ENCODE measurements around the gene ADGRB2.

Gene ADGRB2, protein sequence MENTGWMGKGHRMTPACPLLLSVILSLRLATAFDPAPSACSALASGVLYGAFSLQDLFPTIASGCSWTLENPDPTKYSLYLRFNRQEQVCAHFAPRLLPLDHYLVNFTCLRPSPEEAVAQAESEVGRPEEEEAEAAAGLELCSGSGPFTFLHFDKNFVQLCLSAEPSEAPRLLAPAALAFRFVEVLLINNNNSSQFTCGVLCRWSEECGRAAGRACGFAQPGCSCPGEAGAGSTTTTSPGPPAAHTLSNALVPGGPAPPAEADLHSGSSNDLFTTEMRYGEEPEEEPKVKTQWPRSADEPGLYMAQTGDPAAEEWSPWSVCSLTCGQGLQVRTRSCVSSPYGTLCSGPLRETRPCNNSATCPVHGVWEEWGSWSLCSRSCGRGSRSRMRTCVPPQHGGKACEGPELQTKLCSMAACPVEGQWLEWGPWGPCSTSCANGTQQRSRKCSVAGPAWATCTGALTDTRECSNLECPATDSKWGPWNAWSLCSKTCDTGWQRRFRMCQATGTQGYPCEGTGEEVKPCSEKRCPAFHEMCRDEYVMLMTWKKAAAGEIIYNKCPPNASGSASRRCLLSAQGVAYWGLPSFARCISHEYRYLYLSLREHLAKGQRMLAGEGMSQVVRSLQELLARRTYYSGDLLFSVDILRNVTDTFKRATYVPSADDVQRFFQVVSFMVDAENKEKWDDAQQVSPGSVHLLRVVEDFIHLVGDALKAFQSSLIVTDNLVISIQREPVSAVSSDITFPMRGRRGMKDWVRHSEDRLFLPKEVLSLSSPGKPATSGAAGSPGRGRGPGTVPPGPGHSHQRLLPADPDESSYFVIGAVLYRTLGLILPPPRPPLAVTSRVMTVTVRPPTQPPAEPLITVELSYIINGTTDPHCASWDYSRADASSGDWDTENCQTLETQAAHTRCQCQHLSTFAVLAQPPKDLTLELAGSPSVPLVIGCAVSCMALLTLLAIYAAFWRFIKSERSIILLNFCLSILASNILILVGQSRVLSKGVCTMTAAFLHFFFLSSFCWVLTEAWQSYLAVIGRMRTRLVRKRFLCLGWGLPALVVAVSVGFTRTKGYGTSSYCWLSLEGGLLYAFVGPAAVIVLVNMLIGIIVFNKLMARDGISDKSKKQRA (N-terminal part only)
- total RNA-seq, result 1.3 to 2.6 (median 2.2) reads per million in 4 donors

DNA sequence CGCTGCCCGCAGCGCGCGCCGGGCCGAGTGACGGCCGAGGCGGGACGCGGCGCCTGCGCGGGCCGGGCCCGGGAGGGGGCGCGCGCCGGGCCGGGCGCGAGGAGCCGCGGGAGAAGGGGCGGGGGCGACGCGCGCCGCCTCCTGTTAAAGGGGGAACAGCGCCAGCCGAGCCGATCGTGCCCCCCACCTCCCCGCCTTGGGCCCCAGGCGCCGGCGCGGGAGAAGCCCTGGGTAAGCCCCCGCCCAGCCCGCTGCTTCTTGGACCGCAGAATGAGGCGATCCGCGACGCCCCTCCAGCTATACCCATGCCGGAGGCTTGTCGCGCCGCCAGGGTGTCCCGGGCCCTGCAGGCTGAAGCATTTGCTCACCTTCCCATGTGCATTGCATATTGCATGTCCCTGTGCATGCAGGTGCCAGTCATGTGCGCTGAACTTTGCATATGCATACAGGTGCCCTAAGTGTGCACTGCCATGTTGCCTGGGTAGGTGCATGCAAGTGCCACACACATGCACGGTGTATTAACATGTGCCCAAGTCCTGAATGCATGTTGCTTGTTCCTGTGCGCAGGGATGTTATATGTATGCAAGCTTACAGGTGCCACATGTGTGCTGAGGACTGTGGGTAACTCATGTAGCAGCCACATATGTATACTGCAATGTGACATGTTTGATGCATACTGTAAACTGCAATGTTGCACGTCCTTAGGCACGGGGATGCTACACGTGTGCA lies at the start of gene ADGRB2:
TSS of gene ADGRB2 (minus strand) at position 29 of the 729 bp plus-strand sequence. CDS start 7,119 bp downstream, outside the sequence.
- DNase-seq, result peak in 1 of 5 donors; percentile 32

GRCh38 chr1:31812158-31812829 lies 48.2 kb upstream of the ADGRB2 start:
- no peak for DNase-seq

DNA sequence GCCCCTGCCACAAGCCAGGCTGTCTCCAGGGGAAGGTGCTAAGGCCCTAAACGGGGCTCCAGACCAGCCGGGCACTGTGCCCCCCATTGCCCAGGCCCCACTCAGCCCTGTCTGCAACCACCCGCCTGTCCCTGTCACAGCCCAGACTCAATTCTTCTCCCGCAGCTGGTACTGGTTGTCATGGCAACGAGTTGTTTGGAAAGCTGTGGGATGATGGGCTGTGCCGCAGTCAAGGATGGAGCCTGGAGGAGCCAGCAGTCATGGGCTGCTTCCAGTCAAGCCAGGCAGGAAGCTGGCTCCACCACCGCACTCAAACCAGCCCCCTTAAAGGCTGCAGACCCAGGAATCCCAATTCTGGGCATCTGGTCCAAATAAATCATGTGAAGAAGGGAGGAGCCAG lies 47.5 kb upstream of the ADGRB2 start:
- DNase-seq, result no peak

- no peak for DNase-seq
These were observed 45.6 kb upstream of the ADGRB2 start for GRCh38 chr1:31809698-31810097.

DNA sequence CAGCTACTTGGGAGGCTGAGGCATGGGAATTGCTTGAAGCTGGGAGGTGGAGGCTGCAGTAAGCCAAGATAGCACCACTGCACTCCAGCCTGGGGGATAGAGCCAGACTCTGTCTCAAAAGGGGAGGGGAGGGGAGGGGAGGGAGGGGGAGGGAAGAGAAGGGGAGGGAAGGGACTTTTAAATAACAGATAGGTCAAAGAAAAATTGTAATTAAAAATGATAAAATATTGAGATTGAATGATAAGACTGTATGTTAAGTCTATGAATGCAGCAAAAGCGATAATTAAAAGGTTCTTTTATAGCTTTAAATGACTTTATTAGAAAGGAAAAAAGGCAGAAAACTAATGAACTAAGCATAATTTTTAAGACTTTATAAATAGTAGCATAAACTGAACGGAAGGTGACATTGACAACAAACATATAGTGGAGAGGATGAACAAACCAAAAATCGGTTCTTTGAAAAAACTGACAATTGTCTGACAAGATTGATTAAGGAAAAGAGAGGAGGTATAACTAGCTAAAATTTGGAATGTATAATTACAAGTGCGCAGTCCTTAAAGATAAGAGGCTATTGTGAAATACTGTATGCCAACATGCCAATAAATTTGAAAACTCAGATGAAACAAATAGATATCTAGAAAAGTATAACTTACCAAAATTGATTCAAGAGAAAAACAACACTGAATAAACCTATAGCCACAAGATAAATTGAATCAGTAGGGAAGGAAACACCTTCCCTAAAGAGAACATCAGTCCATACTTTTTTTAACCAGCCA lies 43.3 kb upstream of the ADGRB2 start:
- DNase-seq, result no peak

- DNase-seq, result no peak
These were observed 41.2 kb upstream of the ADGRB2 start for GRCh38 chr1:31805318-31805717.

- no peak for DNase-seq
These were observed 40.0 kb upstream of the ADGRB2 start for GRCh38 chr1:31804098-31804497.

GRCh38 chr1:31803610-31804009 lies 39.5 kb upstream of the ADGRB2 start:
- no peak for DNase-seq

GRCh38 chr1:31802190-31803150 lies 38.3 kb upstream of the ADGRB2 start:
- no peak for DNase-seq

DNA sequence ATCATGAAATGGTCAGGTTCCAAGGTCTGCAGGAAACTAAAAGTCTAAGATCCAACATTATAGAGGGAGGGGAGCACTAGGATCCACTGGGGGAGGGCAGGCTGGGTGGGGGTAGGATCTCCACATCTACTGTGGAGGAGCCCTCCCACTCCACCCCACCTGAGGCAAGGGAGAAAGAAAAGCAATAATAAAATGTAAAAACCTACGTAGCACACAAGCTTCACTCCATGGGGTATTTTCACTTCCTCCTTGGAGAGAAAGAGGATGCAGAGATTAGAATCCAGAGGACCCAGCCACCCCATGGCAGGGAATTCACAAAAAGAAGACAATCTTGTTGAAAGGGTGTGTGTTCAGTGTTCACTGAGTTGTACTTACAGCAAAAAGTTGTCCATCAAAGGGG lies 37.3 kb upstream of the ADGRB2 start:
- DNase-seq, result no peak

GRCh38 chr1:31800674-31800967 lies 36.5 kb upstream of the ADGRB2 start:
- no peak for DNase-seq

- no peak for DNase-seq
These were observed 35.9 kb upstream of the ADGRB2 start for GRCh38 chr1:31799895-31800673.

DNA sequence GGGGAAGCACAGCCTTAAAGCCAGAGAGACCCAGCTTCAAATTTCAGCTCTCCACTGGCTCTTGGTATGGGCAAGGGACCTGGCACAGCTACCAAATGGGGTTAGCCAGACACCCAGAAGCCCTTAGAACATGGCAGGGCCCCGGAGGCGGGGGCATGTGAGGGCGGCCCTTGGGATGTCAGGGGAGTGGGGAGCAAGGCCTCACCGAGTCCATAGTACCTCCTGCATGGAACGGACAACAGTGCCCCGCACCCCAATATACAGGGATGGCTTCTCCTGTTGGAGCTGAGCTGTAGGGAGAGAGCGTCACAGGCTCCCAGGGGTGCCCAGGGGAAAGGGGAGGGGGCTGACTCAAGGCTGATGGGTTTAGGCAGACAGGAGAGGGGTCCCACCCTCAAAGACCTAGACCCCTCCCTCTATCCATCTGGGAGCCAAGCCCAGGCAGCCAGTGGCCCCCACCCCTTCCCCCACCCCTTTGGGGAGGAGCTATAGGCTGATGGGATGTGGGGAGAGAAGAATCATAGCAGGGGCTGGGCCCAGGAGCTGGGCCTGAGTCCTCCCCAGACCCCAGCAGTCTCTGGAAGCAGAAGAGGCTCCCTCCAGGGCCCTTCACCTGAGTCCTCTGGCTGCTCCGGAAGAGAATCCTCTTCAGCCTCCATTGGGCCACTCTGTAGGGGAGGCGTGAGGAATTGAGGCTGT lies 35.2 kb upstream of the ADGRB2 start:
- no peak for DNase-seq

DNA sequence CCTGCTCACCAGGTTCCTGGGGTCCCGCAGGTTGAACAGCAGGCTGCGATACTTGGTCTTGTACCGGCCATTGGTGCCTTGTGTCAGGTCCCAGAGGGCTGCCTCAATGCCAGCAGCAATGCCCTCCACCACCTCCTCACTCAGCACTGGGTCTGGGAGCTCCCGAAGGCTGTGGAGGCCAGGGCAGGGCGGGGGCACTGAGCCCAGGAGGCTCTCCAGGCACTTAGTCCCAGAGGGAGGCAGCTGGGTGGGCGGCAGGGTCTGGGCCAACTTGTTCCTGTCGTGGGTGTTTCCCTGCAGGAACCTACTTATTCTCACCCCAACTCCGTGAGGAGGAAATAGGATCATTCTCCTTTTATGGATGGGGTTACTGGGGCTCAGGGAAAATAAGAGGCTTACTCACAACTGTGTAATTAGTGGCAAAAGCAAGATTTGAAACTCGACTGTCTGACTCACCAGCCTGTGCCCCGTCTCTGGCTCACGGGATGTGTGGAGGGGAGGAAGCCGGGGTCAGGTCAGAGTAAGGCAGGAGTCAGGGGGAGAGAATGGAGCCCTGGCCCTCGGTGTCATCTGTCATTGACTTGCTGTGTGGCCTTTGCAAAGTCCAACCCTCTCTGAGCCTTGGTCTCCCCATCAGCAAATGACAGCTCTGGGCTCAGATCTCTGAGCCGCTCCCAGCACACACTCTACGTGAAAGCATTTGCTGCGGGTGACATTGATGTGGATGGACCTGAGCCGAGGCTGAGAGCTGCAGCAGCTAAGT lies 34.5 kb upstream of the ADGRB2 start:
- peak in 1 of 5 donors; percentile 21 for DNase-seq

DNA sequence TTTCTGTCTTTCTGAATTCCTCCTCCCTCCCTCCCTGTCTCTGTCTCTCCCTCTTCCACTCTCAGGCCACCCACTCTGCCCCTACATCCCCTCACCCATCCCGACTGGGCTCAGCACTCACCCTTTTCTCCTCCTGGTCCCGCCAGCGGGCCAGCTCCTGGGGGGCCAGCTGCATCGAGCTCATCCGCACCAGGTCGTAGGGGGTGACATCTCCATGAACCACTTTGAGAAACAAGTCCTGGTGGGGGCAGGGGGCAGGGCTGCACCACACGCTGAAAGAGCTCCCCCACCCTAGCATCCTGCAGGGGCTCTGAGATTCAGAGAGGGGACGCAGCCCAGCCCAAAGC lies 33.9 kb upstream of the ADGRB2 start:
- no peak for DNase-seq

- DNase-seq, result no peak
These were observed 33.1 kb upstream of the ADGRB2 start for GRCh38 chr1:31797216-31797615.

DNA sequence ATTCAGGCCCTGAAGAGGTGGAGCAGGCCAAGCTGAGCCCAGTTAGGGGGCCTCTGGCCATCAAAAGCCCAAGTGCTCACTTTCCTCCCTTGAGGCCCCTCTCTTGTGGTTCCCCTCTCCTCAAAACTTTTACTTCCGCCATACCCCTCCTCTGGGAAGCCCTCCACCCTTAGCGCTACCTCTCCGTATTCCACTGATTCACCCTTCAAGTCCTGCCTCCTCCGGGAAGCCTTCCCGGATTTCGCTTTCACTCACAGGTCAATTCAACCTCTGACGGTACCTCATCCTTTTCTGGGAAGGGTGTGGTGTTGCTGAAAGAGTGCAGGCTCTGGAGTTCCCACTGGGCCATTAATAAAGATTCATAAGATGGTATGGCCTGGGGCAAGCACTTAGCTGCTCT lies 32.6 kb upstream of the ADGRB2 start:
- no peak for DNase-seq

All from T-helper 1 cell (primary cell).